AG08396 (cell line): ENCODE results near the gene ST6GALNAC3.
A peak's percentile ranks its signal among the peaks of the same experiment; 100 is the strongest.

Source experiments
- DNase-seq: peaks from one replicate; pipeline ENCODE4 v3.0.0; 2012; ENCODE audit warnings: low spot score, mixed read lengths

Gene ST6GALNAC3

DNA sequence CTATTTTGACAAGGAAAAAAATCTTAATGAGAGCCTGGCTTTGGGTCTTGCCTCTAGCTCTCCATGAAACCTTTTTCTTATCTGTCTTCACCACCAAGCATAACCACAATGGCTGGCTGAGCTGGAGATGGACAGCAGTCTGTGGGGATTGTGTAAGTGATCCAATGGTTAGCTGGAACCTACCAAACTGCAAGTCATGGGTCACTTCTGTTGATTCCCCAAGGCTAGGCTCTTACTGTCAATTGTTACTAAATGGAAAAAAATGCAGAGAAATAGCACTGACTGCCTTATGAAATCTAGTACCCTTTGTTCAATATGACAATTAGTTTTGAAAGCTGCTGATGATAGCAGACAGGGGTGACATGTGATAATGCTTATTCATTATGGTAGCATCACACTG, 359.0 kb downstream of the ST6GALNAC3 start:
- DNase-seq, result no peak

DNA sequence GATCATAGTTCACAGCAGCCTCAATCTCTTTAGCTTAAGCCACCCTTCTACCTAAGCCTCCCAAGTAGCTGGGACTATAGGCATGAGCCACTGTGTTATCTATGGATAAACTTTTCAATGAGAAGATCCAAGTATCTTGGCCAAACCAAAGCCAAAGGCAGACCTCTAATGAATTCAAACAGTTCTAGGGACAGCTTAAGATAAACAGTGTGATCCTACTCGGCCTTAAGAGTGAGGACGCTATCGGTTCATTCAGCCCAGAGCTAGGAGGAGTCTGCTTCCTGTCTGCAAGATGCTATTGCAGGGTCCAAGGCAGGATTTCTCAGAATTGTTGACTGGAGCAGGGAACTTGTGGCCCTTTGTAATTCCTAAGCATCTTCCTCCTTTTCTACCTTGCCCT, 368.7 kb downstream of the ST6GALNAC3 start:
- no peak for DNase-seq

DNA sequence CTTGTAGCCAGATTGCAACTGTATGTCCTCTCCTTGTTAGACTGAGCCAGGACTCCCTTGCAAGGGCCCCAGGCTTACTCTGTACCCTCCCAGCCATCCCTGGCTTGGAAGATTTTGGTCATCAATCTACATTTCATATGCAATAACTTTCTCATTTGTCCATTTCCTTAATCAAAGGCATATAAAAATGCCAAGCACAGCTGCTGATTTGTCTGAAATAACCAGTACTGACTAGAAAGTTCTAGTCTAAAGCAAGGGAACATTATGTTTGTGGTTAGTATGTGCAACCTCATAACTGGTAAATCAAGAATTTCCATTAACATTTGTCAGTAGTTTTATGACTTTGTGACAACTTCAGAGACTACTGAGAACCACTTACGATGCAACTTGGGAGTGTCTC, 370.2 kb downstream of the ST6GALNAC3 start:
- DNase-seq, result no peak

DNA sequence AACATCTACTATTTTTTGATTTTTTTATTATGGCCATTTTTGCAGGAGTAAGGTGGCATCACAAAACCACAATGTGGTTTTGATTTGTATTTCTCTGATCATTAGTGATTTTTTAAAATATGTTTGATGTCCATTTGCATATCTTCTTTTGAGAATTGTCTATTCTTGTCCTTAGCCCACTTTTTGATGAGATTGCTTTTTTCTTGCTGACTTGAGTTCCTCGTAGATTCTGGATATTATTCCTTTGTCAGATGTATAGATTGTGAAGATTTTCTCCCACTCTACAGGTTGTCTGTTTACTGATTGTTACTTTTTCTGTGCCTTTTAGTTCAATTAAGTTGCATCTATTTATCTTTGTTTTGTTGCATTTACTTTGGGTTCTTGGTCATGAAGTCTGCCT, 375.7 kb downstream of the ST6GALNAC3 start:
- DNase-seq, result no peak

DNA sequence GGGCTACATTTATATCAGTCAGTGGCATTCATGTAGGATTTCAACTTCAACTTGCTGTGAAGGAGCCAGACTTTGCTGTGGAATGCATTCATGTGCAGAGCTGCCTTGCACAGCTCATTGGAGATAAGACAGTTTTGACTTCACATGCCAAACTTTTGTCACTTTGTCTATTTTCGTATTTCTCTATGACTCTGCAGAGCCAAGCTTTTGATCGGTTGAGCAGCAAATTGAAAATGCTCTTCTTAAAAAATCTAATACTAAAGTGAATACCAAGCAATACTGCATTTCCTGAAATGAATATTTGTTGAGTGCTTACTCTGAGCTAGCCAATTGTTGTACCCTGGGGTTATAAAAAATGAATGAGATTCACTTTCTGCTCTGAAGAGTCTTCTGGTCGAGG, 388.7 kb downstream of the ST6GALNAC3 start:
- DNase-seq, result no peak

DNA sequence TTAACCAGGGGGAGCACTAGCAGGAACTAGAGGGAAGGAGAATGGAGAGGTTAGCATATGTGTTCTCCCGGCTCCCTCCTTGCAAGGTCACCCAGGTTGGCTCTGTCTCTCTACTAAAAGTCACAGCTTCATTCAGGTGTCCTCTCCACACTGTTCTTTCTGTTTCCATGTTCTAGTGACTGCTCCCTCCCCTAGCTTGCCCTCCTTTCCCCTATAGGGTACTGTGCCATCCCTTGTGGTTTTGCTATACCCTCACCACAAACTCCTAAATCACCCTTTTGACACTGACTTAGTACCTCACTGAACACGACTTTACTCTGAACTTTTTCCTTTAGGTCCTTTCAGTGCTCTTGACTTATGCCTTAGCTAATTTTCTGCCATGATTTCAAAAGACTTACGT, 389.3 kb downstream of the ST6GALNAC3 start:
- no peak for DNase-seq

DNA sequence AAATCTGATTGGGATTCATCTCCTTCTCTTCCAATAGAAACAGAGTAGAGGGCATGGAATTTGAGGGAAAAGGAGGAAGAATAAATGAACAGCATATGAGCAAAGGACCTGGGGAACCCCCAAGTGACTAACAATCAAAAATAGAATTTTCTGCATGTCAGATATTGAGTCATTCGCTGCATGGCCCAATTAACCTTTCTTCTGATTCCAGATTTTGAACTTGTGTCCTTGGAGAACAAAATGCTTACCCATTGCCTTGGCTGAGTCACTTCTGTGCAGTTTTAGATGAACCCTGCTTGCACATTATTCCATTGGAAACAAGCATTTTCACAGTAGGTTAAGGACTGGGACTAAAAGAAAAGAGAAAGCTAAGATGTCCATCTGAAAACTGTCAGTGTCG, 390.5 kb downstream of the ST6GALNAC3 start:
- peak; percentile 2 for DNase-seq

DNA sequence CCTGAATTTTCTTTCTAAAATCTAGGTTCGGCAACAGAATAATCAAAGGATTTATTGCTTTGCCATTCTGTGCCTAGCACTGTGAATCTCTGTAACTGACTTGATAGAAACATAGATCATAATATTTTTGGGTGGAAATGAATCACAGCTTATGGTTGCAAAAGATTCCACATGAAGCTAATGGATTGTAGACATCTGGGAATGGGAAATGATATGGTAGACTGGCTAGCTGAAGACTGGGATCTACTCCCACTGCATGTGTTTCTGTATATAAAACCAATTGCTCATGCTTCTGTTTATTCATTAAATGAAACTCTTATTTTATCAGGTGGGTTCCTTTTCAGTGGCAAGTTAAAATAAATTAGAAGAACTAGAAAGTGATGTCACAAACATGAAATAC, 395.6 kb downstream of the ST6GALNAC3 start:
- no peak for DNase-seq

DNA sequence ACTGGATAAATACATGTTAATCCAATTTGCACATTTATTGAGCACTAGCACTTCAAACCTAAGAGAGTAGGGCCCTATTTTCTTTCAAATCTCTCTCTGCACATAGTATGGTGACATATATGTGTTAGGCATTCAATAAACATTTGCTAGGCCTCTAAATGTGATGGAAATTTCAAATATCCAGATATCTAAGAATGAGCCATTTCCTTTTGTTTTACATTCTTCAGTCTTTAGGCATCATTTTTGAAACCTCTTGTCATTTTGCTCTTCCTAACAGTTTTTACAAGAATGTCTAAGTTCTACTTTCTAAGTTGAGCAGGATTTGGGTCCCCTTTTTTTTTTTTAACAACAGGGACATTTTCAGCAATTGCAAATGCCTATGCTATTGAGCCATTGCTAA, 397.0 kb downstream of the ST6GALNAC3 start:
- no peak for DNase-seq

DNA sequence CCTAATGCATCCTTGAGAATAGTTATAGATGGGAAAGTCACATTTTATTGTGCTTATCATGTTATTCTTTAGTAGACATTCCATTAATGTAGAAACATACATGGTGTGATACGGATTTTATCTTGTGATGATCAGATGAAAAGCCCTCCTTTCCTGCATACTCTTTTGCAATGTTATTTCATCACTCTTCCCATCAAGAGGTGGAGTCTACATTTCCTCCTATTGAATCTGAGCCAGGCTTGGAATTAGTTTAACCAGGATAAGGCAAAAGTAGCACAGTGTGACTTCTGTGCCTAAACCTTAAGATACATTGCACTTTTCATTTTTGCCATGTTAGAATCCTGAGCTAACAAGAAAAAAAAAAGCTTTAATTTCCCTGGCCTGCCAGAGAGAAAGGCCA, 399.0 kb downstream of the ST6GALNAC3 start:
- no peak for DNase-seq

DNA sequence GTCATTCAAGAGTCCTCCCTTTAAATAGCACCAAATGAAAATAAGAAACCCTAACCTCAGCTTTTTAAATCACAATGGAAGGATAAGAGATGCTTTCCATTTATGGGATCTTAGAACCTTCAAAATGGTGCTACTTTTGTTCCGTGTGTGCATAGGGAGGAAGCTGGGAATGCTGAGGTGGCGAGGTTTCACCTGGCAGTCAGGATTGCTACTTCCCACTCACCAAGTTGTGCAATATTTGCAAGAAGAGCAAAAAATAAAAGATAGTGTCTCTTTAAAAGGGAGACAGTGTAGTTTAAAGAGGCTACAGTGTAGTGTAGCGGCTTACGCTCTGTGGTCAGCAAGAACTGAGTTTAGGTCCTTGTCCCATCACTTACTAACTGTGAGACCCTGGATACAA, 400.4 kb downstream of the ST6GALNAC3 start:
- no peak for DNase-seq

DNA sequence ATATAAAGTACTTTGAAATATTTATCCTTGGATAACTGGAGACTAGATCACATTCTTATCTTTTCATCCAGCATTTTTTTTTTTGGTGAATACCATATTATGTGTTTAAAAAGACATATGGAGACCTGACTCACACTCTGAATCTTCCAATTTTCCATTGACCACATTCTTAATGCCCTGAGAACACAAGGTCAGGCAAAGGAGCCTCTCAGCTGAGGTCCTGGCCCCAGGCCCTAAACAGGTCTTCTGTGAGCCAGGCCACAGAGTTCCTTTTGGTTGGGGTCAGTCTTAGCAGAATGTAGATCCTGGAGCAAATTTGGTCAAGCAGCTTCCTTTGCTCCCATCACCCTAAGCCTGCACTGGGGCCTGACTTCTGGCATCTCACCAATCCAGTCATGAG, 402.6 kb downstream of the ST6GALNAC3 start:
- DNase-seq, result no peak

DNA sequence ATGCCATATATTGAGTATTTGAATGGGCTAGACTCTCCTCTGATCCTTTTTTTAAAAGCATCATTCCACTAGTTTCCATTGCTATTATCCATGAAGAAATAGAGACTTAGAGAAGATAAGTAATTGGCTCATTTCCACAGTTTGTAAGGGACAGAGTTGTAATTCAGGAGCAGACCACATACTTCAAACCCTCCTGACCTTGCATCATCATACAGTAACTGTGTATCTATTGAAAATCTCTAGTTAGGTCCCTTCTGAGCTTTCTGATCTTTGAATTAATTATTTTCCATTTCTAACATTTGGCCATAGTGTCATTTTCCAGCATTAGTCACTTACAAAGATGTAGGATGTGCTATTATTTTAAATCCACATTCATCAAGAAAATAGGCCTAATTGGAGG, 406.3 kb downstream of the ST6GALNAC3 start:
- DNase-seq, result no peak

DNA sequence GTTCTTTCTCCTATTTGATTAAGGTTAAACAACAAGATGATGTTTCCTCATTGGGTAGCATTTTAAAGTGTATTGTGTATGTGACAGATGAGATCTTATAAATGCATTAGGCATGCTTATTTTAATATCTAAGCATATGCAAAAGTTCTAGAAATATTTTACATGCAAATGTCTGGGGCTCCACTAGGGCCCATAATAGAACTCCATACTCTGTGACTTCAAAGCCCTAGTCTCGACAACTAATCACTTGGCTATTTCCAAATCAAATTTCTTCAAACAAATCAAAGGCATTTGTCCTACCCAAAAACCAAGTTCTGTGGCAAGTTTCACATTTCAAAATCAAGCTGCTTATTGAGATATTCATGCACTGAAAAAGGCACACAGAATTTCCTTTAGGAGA, 407.1 kb downstream of the ST6GALNAC3 start:
- DNase-seq, result no peak

DNA sequence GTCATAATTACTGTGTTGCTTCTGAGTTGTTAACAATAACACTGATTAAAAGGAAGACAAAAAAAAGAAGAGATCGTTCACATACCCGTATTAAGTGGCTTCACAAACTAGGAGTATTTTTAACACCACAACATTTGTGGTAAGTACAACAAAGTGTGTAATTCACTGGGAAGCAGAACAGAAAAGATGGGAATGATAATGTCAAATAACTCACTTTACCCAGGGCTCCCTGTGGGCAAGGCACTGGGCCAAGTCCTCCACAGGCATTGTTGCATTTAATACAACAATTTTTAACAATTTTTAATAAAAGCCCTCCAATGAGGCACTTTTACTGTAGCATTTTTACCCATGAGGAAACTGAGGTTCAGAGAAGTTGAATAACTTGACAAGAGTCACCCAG, 407.7 kb downstream of the ST6GALNAC3 start:
- no peak for DNase-seq

DNA sequence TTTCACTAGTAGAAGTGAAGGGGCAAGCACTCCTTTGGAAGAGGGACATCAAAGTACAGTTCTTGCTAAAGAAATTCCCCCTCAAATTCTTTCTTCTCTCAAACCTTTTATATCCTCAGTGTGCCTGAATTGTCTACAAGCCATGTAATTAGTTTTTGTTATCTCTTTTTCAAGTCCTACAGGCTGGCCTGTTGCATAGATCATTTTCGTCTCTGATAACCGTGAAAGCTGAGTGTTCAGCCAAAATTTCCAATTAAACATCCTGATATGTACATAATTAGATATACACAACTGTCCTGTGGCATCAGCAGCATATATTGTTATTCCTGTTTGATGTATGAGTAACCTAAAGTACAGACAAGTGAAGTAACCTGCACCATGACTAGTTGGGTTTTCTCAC, 417.2 kb downstream of the ST6GALNAC3 start:
- no peak for DNase-seq

DNA sequence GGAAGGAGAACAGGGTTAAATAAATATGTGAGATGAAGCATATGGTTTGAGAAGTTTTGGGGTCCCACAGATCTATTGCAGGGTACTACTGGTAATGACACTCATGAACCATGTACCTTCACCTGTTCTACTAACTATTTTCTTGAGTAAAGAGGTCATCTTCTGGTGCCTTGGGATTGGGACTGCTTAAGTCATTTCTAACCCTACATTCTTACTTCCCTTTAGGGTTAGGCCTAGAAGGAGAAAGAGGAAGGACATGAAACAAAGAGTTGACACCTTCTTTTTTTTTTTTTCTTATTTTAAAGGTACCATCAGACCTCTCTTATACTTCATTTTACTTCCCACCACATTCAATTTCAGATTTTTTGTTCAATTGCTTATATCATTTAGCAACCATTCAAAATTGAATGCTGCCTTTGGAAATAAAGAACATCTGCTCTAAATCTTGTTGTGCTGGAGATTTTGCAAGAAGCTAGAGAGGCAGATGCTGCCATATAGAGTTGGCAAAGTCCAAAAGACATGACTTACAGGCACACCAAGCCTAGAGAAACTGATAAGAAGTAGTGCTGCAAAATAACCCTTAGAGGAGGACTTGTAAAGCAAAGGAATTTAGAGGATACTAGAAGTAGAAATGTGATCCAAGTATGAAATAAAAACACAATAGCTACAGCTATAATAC, 418.3 kb downstream of the ST6GALNAC3 start:
- no peak for DNase-seq

DNA sequence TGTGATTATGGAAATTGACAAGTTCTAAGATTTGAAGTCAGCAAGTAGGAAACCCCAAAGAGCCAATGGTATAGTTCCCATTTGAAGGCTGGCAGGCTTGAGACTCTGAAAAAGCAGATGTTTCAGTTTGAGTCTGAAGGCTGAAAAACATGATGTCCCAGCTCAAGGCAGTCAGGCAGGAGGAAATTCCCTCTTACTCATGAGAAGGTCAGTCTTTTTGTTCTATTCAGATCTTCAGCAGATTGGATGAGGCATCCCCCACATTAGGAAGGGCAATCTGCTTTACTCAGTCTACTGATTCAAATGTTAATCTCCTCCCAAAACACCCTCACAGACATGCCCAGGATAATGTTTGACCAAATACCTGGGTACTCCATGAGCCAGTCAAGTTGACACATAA, 420.3 kb downstream of the ST6GALNAC3 start:
- no peak for DNase-seq

DNA sequence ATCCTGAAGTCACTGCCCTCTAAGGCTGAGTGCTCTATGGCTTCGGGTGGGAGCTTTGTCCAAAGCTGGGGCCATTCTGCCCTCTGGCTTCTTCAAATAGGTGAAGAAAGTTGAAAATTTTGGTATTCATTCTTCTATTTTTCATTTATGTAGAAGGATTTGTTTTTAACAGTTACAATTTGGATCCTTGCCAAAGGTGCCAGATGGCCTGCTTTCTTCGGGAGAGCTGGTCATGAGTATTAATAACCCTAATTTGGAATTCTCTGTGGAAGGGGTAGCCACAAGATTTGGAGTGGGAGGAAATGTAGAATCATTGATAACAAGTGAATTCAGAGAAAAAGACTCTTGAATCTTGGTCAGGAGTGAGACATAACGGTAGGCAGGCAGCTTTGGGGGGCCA, 422.3 kb downstream of the ST6GALNAC3 start:
- no peak for DNase-seq

DNA sequence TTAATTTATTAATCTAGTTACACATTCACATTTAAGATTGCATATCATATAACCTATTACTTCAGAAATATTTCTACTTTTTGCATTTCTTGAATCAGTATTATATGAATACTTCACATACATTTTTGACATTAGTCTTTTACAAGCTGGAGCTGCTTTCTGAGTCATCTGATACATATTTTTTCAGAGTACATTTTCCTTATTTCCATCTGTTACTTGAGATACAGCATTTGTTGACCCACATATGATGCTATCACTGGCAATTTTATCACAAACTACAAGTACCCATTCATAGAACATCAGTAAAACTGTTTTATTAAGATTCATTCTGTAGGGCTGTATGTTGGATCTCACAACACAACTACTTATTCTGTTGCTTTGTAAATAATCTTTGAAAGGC, 425.6 kb downstream of the ST6GALNAC3 start:
- no peak for DNase-seq

DNA sequence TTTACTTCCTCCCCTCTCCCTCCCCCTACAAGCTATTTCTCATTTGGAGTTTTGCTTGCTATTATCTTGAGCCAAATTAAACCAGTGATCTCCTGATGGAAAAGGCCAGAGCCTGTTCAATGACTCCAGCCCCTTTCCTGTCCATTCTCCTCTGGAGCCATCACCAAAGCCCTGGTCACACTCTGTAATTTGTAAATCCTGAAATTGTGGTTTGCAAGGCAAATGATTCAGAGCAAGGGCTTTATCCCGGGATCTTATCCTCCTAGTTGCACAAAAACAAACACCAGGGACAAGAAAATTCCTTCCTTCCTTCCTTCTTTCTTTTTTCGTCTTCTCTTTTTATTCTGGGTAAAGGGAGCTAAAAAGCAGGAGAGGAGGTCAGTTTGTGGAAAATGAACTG, 426.6 kb downstream of the ST6GALNAC3 start:
- no peak for DNase-seq

DNA sequence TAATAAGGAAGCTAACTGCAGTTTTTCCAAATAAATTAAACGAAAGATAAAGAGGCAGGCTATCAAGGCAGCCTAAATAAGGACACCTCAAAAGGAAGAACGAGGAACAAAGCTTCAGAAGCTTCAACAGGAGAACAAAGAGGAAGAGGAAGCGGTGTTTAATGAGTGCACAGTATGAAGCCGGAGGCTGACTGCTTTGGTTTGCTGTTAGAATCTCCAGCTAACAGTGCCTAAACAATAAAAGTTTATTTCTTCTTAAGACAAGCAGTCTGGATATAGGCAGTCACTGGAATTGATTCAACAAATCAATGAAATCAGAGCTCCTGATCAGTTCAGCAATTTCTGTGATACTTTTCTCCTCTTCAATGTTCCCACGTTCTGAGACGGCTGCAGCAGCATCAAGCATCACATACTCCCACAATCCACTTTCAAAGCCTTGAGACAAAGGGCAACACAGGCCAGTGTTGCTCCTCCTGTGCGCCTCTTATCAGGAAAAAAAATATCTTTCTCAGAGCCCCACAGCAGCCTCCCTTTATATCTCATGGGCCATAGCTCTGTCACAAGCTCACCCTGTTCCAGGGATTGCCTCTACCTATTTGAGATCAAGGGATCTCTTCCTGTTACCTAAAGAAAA, 427.2 kb downstream of the ST6GALNAC3 start:
- no peak for DNase-seq

DNA sequence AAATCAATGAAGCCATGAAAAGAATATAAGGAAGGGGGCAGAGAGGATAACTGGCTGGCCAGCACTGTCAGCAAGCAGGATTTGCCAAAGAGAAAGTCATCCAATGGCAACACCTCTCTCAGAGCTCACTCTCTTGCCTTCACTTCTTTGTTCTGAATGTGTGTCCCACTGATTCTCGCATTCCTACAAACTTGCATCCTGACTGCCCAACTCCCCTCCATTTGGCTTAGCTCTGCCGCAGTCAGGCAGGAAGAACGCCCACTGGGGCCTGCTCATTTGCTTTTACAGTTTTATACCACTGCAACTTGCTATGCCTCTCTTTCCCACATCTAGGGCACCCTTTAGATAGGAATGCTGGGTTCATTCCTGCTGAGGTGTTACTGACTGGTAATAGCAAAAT, 428.6 kb downstream of the ST6GALNAC3 start:
- no peak for DNase-seq

DNA sequence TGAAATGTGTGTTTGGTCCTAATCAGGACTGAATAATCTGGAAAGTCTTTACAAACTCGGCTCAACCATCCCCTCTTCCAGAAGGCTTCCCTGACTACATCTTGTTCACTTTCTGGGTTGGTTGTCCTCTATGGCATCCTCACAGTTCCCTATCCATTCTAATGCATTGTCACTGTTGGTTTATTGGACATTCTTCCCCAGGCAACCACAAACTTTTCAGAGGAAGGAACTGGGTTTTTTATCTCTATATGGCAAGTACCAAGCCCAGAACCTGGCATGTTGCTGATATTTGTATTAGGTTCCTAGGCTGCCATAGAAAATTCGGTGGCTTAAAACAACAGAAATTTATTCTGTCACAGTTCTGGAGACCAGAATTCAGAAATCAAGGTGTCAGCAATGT, 429.2 kb downstream of the ST6GALNAC3 start:
- no peak for DNase-seq
